Measurements from ENCODE around the gene PLCB2.

PLCB2 gene

GRCh38 chr15:40307421-40308211 is at the start of gene PLCB2:
TSS of gene PLCB2 (minus strand) at chr15:40307935. CDS start at chr15:40307672, 263 bp downstream.
- DNase-seq = peak in 16 of 56 donors; percentile 16 to 52 (median 30)

DNA sequence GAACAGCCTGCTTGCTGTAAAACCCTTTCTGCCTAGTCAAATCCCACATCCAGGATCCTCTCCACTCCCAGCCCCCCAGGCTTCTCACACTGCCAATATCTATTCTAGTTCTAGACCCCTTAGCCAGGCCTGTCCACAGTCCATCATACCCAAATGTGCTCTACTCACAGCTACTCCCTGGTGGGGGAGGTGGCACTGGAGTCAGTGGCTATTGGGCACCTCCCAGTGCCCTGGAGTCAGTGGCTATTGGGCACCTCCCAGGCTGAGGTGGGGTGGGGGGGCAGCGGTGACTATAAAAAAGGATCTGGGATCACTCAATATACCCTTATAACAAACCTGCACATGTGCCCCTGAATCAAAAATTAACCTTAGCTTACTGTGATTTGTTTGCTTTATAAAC is 49.5 kb upstream of the PLCB2 start:
- no peak for DNase-seq

DNA sequence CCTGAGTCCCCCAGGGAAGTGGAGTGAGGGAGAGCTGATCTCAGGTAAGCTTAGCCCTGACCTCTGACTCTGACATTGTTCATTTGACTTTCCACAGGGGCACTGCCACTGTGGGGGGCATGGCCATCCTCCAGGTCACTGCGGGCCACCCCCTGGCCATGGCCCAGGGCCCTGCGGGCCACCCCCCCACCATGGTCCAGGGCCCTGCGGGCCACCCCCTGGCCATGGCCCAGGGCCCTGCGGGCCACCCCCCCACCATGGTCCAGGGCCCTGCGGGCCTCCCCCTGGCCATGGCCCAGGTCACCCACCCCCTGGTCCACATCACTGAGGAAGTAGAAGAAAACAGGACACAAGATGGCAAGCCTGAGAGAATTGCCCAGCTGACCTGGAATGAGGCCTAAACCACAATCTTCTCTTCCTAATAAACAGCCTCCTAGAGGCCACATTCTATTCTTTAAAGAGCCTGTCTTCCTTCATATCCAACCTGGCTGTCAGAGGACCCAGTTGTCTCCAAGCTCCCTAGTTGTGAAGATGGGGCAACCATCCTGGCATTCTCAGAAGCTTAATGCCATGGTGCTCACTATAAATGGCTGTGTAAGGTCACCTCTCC is 48.3 kb upstream of the PLCB2 start:
- no peak for DNase-seq

GRCh38 chr15:40354408-40355171 is 46.9 kb upstream of the PLCB2 start:
- peak in 35 of 56 donors; percentile 7 to 72 (median 42) for DNase-seq

DNA sequence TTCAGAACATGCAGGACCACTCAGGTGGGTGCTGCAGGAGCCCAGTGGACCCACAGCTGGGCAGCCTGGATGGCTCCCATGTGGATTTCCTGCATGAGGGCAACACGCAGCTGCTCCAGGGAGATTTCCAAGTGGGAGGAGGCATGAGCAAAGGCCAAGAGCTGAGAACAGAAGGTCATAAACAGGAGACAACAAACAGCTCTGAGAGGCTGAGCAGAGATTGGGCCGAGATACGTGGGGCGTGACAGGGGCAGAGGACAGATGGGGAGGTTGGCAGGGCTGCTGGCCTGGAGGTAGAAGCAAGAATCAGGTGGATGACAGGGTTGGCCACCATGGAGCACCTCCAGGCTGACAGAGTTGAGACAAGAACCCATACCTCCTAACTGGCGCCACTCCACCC is 46.0 kb upstream of the PLCB2 start:
- DNase-seq = no peak

DNA sequence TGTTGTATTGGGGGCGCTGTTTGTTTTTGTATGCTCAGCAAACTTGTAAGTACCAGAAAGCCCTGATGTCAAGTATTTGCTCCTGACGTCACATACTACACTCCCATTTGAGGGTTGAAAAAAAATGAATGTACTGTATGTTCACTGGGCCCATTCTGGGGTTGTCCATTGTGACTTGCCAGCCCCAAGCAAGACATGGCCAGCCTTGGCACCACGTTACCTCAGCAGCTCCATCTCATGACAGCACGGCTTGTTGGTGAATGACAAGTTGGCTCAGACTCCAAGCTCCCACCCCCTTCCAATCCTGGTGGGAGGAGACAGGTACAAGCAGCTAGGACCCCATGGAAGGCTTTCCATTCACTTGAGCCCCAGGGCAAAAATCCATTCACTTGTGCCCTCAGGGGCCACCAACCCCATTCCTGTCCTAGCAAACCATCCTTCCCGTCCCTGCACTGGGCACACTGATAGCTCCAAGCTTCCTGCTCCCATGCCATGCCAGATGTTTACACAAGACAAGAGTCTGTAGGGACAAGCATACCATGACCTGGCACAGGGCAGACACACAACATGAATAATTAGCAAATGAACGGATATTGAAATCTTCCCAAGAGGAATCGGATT is 44.7 kb upstream of the PLCB2 start:
- no peak for DNase-seq

DNA sequence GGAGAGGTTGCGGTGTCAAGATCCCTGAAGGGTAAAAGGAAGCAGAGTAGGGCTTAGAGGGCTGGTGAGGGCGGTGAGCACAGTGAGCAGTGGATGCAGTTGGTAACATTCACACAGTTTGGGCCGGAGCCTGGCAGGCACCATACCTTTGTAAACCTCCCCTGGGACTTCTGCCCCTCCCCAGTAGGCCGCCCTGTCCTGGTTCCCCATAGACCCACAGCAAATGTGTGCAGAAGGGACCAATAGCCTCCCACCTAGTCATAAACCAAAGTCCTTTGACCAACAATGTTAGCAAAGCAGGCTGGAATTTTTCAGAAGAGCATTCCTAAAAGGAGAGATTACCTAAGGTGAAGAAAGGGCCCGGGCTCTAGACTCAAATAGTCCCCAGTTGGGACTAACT is 41.4 kb upstream of the PLCB2 start:
- no peak for DNase-seq

DNA sequence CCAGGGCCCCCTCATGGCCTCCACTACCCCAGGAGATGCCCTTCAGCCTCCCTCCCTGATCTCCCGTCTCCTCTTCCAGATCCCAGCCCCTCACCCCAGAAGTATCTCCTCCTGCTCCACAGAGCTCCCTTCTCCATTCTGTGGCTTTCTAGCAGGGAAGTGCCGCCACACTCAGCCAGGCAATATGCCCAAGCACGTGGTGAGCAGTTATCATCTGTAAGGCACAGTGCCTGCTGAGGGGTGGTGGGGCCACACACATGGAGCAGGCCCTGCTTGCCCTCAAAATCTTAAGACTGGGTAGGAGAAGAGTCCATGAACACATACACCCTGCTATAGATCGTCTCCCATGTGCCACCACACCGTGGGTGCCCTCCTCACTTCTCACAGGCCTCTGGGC is 40.7 kb upstream of the PLCB2 start:
- no peak for DNase-seq

- DNase-seq = no peak
Observed at GRCh38 chr15:40347559-40348473, 40.1 kb upstream of the PLCB2 start.

DNA sequence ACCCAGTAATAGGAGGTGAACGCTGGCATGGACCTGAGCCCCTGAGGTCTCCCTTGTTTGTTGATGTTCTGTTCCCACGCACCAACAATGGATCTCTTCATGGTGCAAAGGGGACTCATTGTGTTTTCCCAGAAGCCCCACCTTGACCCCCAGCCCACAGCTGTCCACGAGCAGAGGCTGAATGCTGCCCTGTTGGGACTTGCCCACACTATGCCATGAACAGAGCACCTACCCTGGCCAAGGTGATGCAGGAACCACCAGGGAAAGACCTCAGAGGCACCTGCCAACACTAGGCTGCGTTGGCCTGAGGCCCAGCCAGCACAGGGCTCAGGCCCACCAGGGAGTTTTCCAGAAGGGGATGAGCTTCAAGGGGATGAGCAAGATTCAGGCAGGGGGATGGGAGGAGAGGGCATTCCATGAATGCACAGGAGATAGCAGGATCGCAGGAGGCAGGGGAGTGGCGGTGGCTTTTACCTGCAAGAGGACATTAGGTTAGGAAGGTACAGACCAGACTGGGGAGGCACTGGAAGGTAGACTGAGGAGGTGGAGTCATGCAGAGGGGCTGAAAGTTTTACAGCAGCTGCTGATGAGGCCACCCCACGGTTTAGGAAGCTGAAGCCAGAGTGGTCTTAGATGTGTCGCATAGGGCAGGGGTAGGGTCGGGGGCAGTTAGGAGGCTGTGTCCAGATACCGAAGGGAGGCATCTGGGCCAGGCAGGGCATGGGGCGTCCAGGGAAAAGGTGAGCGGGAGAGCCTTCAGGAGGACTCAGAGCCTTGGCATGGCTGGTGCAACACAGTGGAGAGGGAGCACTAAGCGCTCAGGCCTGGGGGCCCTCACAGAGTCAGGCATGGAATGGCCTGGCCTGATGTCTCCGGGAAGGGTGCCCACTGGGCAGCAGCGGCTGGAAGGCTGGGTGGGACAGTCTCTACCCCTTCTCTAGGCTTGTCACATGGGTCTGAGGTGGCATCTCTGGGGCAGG is 39.1 kb upstream of the PLCB2 start:
- DNase-seq = no peak

- DNase-seq = no peak
Observed at GRCh38 chr15:40345867-40346578, 38.3 kb upstream of the PLCB2 start.

GRCh38 chr15:40345225-40345866 is 37.6 kb upstream of the PLCB2 start:
- no peak for DNase-seq

- peak in 42 of 56 donors; percentile 7 to 70 (median 42) for DNase-seq
Observed at GRCh38 chr15:40344631-40345120, 36.9 kb upstream of the PLCB2 start.

DNA sequence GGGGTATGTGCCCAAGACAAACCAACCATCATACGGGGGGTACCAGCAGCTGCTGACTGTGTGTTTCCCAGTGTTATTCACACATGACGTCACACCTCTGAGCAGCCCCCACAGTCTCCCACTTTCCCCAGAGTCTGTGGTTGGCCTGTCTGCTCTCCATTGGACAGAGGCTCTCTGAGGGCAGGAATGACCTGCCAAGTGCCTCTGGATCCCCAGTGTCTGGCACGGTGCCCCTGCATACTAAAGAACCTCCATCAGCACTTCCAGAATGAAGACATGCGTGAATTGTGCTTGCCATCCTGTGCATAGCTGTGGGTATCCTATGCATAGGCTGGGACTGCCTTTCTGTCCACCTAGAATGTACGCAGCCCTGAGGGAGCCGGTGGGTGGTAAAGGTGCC is 36.5 kb upstream of the PLCB2 start:
- DNase-seq = no peak

GRCh38 chr15:40343512-40343911 is 35.8 kb upstream of the PLCB2 start:
- DNase-seq = no peak

GRCh38 chr15:40342416-40343320 is 34.9 kb upstream of the PLCB2 start:
- no peak for DNase-seq

All from amygdala (tissue), 56 donors.